Head of caudate nucleus (tissue), 42 donors: ENCODE data around the gene TMEM151B.
"Not testable (repeated sequence)": the region's sequence is repeated elsewhere in the genome, so short reads cannot be mapped to it uniquely, and the experiment has no call there.

ENCODE experiments used
- DNase-seq, 42 donors: peaks; one replicate each; pipeline versions ENCODE4 v3.0.0 to v3.0.0-alpha.2; 2020 to 2021; ENCODE audit warnings: mixed read lengths in 7 of 42
- intact Hi-C: fragments of 100-400 bp; cut with DNase I; formaldehyde crosslinking; loops from one replicate; pipeline ENCODE4 v1.15.0; 2022

The TMEM151B gene

DNA sequence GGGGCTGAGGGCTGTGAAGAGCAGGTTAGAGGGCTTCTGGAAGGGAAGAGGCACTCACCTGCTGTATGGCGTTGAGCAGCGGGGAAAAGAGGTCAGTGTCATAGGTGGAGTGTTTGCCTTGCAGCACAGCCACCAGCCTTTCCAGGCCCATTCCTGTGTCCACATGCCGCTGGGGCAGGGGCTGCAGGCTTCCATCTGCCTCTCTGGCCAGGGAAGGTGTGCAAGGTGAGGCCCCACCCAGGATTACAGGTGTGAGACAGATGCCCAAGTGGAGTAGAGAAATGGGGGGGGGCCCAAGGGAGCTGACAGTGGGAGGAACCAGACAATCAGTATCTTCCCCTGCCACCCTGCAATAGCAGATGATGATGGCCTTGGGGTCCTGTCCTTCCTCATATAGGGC, 40.0 kb downstream of the TMEM151B start:
- intact Hi-C loops: loop anchor here (5.0 kb wide), 1 partner anchor 43 kb away; the partner anchor contains the start of gene NFKBIE
- DNase-seq: no peak

DNA sequence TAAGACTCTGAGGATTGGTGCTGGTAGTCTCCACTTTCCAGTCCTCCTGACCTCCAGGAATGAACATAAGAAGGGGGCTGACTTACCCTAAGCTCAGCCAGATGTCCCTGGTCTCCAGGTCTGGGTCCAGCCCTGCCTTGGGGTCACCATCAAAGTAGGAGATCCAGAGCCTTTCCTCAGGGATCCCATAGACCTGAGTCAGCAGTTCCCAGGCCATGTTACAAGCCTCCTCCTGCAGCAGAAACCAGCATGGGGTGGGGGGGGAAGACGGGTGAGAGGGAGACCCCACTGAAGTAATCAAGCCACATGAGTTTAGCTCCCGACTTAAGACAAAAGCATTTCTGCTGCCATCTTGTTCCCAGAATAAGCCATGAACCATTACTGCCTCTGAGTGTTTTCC, 41.1 kb downstream of the TMEM151B start:
- intact Hi-C loops: loop anchor here (5.0 kb wide), 1 partner anchor 44 kb away; the partner anchor contains the start of gene NFKBIE
- no peak for DNase-seq

DNA sequence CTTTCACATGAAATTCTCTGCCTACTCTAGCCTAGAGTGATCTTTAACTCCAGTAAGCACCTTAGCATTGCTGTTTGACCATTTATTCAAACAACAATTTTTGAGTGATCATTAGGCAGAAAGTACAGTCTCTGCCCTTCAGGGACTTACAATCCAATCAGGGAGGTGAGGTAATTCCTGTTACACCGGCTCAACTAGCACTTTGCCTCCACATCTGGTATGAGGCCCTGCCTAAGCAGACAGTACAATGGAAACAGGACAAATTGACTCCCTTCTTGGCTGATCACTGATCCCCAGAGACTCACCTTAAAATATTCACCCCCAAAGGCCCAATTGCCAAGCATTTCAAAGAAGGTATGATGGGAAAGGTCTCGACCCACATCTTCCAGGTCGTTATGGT, 41.5 kb downstream of the TMEM151B start:
- no peak for DNase-seq
- intact Hi-C loops: loop anchor here (5.0 kb wide), 1 partner anchor 44 kb away; the partner anchor contains the start of gene NFKBIE

DNA sequence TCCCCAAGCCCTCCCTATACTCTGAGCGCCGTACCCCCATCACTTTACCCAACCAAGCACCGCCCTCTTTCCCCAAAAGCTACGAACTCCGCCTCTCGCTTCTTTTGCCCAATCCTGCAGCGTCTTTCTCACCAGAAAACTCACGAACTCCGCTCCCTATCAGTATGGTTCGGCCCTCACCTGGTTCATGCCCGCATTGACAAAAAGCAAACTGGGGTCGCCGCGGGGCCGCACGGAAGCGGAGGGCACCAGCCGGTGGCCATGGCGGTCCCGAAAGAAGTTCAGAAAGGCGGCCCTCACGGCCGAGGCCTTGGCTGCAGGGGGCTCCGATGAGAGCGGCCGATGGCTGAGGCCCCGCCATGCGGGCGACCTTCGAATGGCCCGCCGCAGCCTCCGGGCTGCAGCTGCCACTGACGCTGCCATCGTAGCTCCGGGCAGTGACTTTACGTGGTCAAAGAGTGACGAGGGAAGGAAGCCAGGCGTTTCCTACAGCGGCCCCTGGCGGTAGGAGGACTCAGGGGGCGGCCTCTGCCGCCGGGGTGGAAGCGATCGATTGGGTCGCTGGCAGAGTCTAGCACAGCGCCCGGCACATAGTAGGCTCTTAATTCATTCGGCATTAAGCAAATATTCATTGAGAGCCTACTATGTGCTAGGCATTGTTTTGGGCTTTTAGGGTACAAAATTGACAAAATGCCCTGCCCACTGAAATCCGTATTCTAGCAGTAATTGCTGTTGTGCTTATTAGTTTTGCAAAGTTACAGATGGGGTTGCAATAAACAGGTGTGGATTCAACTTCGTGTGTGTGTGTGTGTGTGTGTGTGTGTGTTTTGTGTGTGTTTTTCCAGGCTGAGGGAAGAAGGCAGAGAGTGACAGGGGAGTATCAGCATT, 42.9 kb downstream of the TMEM151B start, which contains the start of gene AARS2:
Gene AARS2, minus strand, starts transcription at position 447 of the 888 bp plus-strand sequence. Its CDS starts 24 bp downstream, at position 423.
- peak; percentile 76 to 95 (median 90) for DNase-seq
- intact Hi-C loops: loop anchor here (5.0 kb wide), 1 partner anchor 46 kb away; the partner anchor contains the start of gene NFKBIE

DNA sequence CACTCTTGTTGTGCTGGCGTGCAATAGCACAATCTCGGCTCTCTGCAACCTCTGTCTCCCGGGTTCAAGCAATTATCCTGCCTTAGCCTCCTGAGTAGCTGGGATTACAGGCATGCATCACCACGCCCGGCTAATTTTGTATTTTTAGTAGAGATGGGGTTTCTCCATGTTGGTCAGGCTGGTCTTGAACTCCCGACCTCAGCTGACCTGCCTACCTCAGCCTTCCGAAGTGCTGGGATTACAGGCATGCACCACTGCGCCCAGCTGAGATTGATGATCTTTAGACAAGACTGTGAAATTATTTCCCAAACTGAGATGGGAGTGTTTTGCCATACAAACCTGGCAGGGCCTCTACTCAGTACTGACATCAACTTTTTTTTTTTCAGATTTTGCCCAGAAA, 44.4 kb downstream of the TMEM151B start:
- intact Hi-C loops: loop anchor here (5.0 kb wide), 1 partner anchor 47 kb away; the partner anchor contains the start of gene NFKBIE
- DNase-seq: not testable (repeated sequence)

DNA sequence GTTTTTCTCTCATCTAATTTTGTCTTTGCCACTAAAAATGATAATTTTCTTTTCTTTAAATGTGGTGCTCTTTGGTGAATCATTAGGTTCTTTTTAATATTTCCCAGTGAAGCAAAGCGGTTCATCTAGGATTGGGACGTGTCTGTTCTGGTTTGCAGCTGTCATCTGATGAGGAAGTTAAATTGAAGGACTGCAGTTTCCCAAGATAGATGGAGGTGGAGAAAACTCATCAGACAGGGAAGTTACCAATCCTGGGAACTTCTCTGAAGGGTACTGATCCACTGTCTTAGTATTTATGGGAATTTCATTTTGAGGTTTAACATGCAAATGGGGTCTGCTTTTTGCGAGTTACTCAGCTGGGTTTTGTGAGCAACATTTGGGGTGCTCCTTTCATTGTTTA, 45.3 kb downstream of the TMEM151B start:
- no peak for DNase-seq

DNA sequence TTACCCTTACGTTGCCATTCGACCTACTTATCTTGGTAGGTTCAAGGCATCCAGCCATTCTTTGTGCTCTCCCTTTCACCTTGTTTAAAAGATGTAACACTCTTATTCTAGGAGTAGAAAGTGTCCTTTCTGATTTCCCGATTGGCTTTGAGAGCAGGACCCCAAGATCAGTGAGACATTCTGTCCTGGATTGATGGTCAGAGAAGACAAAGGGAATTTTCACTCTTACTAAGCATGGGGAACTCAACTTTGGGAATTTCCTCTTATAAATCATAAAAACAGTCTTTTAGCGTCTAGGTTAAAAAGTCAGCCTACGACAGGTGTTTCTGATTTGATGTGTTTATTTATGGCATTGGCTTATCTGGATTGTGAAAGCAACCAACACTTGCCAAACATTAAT, 45.7 kb downstream of the TMEM151B start:
- DNase-seq: no peak
- intact Hi-C loops: no loop called here

More for the DNA sequence above, 45.3 kb downstream of the TMEM151B start:
- intact Hi-C loops: no loop called here

DNA sequence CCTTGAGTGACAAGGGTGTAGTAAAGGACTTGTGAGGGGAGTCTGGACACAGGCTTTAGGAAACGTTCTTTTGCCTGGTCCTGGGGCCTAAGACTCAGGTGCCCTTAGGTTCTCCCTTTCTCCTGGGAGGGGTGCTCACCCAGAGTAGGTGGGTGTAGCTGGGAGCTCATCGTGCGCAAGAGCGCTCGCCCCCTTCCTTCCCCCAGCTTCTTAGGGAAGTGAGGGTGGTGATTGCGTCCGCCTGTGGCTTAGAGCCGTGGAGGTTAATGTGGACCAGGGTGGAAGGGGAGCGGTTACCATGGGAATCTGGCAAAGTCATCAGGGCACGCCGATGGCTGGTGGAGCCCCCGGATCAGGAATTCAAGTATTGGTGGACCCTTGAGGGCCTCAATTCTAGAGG, 46.2 kb downstream of the TMEM151B start:
- intact Hi-C loops: no loop called here

DNA sequence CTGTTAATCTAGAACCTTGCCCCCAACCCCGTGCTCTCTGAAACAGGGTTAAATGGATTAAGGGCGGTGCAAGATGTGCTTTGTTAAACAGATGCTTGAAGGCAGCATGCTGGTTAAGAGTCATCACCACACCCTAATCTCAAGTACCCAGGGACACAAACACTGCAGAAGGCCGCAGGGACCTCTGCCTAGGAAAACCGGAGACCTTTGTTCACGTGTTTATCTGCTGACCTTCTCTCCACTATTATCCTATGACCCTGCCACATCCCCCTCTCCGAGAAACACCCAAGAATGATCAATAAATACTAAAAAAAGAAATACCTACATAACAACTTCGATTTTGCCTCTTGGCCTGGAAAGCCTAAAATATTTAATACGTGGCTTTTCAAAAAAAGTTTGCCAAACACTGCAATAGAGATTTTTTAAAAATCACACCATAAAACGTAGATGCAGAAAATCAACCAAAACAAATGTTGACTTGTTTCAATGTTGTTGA, 46.9 kb downstream of the TMEM151B start:
- DNase-seq, intact Hi-C loops: not testable (repeated sequence)

More for the DNA sequence above, 46.2 kb downstream of the TMEM151B start:
- peak in 3 of 42 donors; percentile 19 to 44 (median 28) for DNase-seq

DNA sequence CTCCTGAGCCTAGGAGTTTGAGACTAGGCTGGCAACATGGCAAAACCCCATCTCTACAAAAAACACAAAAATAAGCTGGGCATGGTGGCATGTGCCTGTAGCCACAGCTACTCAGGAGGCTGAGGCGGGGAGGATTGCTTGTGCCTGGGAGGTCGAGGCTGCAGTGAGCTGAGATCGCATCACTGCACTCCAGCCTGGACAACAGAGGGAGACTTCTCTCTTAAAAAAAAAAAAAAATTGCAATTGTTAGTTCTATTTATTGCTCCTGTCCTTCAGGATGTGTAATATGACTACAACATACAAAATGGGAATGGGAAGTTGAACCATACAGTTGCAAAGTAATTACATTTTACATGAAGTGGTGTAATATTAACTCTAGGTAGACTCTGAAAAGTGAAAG, 51.0 kb downstream of the TMEM151B start:
- intact Hi-C loops: no loop called here
- no peak for DNase-seq

DNA sequence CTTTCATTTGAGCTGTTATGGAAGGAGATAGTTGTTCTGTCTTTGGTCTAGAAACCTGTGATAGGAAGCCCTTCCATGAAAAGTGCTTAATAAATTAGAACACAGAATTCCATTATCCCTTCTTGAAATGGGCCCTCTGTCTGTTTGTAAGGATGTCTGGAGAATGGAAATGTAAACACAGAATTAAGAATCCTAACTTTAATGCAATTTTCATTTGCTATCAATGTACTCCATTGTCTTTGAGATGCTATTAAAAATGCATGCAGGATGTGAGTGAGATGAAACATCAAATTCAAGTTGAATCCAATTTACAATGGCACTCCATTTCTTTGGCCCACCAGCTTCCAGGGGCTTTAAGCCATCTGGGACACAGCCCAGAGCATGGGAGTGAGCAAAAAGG, 56.8 kb downstream of the TMEM151B start:
- intact Hi-C loops: no loop called here
- peak in 1 of 42 donors; percentile 14 for DNase-seq

DNA sequence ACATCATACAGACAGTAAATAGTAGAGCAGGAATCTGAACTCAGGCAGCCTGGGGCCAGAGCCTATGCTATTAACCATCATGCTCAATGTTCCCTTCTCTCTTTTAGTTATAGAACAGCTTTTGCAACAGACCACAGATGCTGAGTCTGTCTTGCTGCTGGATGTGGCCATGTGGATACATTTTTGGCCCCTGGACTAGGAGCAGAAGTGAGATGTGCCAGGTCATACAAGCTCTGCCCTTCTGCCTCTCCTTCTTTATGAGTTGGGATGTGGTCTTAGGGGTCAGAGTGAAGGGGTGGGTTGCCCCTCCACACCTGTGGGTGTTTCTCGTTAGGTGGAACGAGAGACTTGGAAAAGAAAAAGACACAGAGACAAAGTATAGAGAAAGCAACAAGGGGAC, 57.5 kb downstream of the TMEM151B start:
- DNase-seq: no peak
- intact Hi-C loops: no loop called here

DNA sequence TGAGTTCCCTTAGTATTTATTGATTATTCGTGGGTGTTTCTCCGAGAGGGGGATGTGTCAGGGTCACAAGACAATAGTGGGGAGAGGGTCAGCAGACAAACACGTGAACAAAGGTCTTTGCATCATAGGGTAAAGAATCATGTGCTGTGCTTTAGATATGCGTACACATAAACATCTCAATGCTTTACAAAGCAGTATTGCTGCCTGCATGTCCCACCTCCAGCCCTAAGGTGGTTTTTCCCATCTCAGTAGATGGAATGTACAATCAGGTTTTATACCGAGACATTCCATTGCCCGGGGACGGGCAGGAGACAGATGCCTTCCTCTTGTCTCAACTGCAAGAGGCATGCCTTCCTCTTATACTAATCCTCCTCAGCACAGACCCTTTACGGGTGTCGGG, 58.0 kb downstream of the TMEM151B start:
- intact Hi-C loops, DNase-seq: not testable (repeated sequence)

DNA sequence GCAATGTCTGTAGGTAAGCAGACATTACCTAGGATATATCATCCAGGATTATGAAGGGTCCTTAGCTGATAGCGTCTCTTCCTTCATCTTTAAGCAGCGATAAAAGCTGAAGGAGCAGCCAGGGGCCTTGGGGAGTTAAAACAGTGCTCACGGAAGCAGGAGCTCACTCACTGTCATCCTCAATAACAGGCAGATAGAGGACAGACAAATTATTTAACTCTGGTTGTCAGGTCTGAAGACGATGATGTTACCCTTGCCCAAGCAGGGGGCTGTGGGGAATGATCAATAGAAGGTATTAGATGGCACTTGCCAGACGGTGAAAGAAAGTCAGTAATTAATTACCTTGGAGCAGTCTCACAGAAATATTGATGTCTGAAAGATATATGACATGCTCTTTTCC, 59.6 kb downstream of the TMEM151B start:
- no peak for DNase-seq
- intact Hi-C loops: loop anchor here (10.0 kb wide), 1 partner anchor 155 kb away; no protein-coding TSS in a partner anchor

DNA sequence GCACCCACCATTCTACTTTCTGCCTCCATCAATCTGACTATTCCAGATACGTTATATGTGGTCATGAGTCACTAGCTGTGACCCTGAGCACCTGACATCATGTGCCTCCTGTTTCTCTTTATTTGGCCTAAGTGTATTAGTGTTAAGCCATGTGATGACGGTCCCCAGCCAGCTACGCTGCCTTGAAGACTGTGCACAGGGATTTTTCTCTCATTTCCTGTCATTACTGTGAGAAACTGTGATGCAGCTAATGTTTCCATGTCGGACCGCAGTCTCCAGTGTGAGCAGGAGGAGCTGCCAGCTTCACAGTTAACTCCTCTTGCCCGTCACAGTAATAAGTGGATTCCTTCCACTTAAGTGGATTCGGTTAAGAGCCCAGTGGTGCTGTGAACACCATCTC, 62.3 kb downstream of the TMEM151B start:
- intact Hi-C loops: loop anchor here (10.0 kb wide), 1 partner anchor 158 kb away; no protein-coding TSS in a partner anchor
- no peak for DNase-seq

DNA sequence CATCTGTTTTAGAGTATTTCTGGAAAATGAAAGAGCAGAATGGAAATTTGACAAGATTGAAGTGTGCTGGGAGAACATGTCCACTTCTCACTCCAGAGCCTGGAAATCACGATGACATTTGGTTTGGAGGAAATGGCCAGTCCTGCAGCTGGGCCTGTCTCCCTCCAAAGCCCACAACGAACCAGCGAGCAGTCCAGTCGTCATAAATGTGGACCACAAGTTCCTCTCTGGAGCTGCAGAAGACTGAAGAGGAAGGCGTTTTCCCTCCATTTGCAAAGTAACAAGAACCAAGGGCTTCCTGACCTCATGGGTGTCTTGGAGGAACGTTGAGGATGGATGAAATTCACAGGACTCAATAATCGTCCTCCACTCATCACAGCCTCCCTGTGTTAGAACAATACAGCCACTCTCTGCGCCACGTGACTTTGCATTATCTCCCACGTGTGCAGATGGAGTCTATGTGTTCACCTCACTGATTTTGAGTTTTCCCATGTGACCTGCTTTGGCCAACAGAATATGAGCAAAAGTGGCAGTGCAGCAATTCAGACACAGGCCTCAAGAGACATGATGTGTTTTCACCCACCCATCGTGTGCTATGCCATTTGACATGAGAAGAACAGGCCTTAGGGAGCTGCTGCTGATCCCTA, 63.1 kb downstream of the TMEM151B start:
- intact Hi-C loops: loop anchor here (10.0 kb wide), 1 partner anchor 159 kb away; no protein-coding TSS in a partner anchor

DNA sequence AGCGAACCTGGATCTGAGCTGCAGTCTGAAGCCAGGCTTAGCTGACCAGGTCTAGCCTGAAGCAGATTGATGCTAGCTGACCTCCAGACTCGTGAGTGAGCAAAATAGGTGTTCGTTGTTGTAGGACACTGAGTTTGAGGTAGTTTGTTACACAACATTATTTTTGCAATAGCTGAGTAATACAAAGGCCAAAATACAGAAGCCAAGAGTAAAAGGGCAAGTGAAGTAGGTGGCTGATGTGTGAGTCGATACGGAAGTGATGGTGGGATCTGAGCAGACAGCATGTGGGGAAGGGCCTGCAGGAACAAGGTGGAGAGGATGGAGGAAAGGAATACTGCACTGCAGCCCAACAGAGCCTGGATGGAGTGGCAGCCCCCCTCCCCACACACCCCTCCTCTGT, 63.7 kb downstream of the TMEM151B start:
- intact Hi-C loops: loop anchor here (10.0 kb wide), 1 partner anchor 159 kb away; no protein-coding TSS in a partner anchor
- no peak for DNase-seq

More for the DNA sequence above, 63.1 kb downstream of the TMEM151B start:
- no peak for DNase-seq

DNA sequence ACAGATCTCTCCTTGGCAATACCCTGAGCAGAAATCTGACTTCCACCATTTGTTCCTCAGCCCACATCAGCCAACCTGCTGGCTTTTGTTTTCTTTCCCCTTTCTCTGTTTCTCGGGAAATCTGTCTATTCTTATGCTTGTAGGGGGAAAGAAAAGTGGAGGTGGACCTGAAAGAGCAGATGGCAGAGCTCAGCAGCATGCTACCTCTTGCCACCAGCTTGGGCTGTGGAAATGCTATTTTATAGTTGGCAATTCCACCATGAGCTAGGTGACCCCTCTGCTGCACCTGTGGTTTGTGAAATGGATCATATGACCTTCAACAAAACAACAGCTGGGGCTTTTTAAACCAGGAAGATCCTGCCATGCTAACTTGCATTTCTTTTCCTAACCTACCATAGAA, 65.4 kb downstream of the TMEM151B start:
- DNase-seq: no peak
- intact Hi-C loops: loop anchor here (5.0 to 10.0 kb wide), 2 partner anchors 68 to 161 kb away; partner anchors contain the start of gene NFKBIE
